Stomach (tissue), 9 donors: ENCODE data around the gene MYO5B. TPM values are rescaled to one million over a fixed set of nuclear protein-coding genes. Genes with fewer than 3 reads are reported as not detected.

ENCODE experiments used
- DNase-seq, 2 donors: peaks; one replicate each; pipeline versions ENCODE4 v3.0.0 to v3.0.0-alpha.2; 2013 to 2019
- H3K27ac ChIP-seq, 5 donors: fragments of 200-600 bp in 4 of 5; sonication (generic) in 4 of 5; one replicate each; pipeline ENCODE4 v1.5.1; 2013 to 2019; ENCODE audit warnings: mild to moderate bottlenecking in 1 of 5, moderate library complexity in 1 of 5
- H3K27me3 ChIP-seq, 3 donors: fragments of 200-600 bp; sonication (generic); one replicate each; pipeline ENCODE4 v1.5.1; 2017 to 2019; ENCODE audit warnings: mixed run types in 1 of 3
- H3K36me3 ChIP-seq, 4 donors: fragments of 200-600 bp; sonication (generic); 1 replicate in 3 of 4; 2 replicates in 1 of 4; pipeline ENCODE4 v1.5.1; 2016 to 2019
- H3K4me1 ChIP-seq, 4 donors: fragments of 200-600 bp; sonication (generic); one replicate each; pipeline ENCODE4 v1.5.1; 2016 to 2019
- H3K4me3 ChIP-seq, 4 donors: fragments of 200-600 bp; sonication (generic) in 3 of 4; one replicate each; pipeline ENCODE4 v1.5.1; 2016 to 2019; ENCODE audit warnings: mild to moderate bottlenecking in 1 of 4
- H3K9me3 ChIP-seq, 4 donors: fragments of 200-600 bp; sonication (generic); one replicate each; pipeline ENCODE4 v1.5.1; 2016 to 2019
- CTCF ChIP-seq, 7 experiments: fragments of 450-650 bp in 4 of 7; fragments of 200-600 bp in 3 of 7; sonication (generic) in 3 of 7; IDR thresholded peaks; one replicate each; pipeline ENCODE4 v1.5.1; 2016 to 2019; ENCODE audit warnings: antibody characterized with exemption in 7 of 7, control low read depth in 2 of 7, mild to moderate bottlenecking in 1 of 7
- EP300 ChIP-seq: sonication (generic); formaldehyde crosslinking; IDR thresholded peaks from one replicate; pipeline ENCODE4 v1.6.1; 2017; ENCODE audit warnings: antibody characterized with exemption
- POLR2A ChIP-seq, 4 donors: fragments of 450-650 bp; IDR thresholded peaks; one replicate each; pipeline ENCODE4 v1.6.1; 2016; ENCODE audit warnings: antibody characterized with exemption in 4 of 4, control low read depth in 2 of 4, mild to moderate bottlenecking in 1 of 4, moderate library complexity in 1 of 4
- POLR2AphosphoS5 ChIP-seq, 3 donors: sonication (generic); formaldehyde crosslinking; IDR thresholded peaks; one replicate each; pipeline ENCODE4 v1.6.1; 2016; ENCODE audit warnings: antibody characterized with exemption in 3 of 3
- whole genome bisulfite sequencing, 5 donors: extraction: QIAGEN DNeasy Blood & Tissue Kit in 3 of 5; methylation state at CpG; one replicate each; pipeline versions ENCODE4 v1.1.5 to v1.1.7; 2013 to 2018; 5-methylcytosine and 5-hydroxymethylcytosine counted together
- intact Hi-C: fragments of 100-400 bp; cut with DNase I; formaldehyde crosslinking; loops from one replicate; pipeline ENCODE4 v1.15.1; 2023; ENCODE audit warnings: low total_unique reads
- polyA plus RNA-seq, 3 donors: library from polyadenylated mRNA; stranded (reverse); fragments of 200-250 nt; gene quantifications; one replicate each; pipeline ENCODE4 v1.2.3, GENCODE V29; 2013
- total RNA-seq, 5 donors: library from RNA; depleted of rRNA; stranded (reverse); fragments of >200 nt; gene quantifications; one replicate each; pipeline versions ENCODE4 v1.1.0 to v1.2.3, GENCODE V29; 2014 to 2016
- donor health status: healthy with polysubstance abuse.
- donor health status: Bipolar disorder and iron deficiency.
- donor health status: healthy.

MYO5B gene
- total and polyA plus RNA-seq, 8 donors, result 13.6 to 224 (median 33.7) TPM

GRCh38 chr18:49921318-49921985 lies 273.5 kb downstream of the MYO5B start:
- intact Hi-C loops, result no loop called here
- TF ChIP-seq CTCF (IDR thresholded peaks at IDR 0.05) (no peak), POLR2A (IDR thresholded peaks at IDR 0.05) (no peak), EP300 (no peak), POLR2AphosphoS5 (IDR thresholded peaks at IDR 0.05) (no peak)
- peaks cover 0 to 15% (median 0%) of the 10 kb centered on the region in 3 donors for H3K27me3 ChIP-seq
- 53 to 74% (median 72%) methylated on average over 12 of the region's 12 CpGs for WGBS, 5 donors
- no peak overlapping the region for H3K4me3 ChIP-seq
- no peaks in the 10 kb centered on the region for H3K9me3 ChIP-seq
- no peak overlapping the region for H3K27ac ChIP-seq
- no peak for DNase-seq
- H3K36me3 ChIP-seq, result peaks cover 0 to 17% (median 6%) of the 10 kb centered on the region in 4 donors
- H3K4me1 ChIP-seq, result peaks cover 0 to under 1% (median 0%) of the 10 kb centered on the region in 4 donors

- peaks cover 0 to 17% (median 6%) of the 10 kb centered on the region in 4 donors for H3K36me3 ChIP-seq
- no peaks in the 10 kb centered on the region for H3K9me3 ChIP-seq
- TF ChIP-seq POLR2AphosphoS5 (IDR thresholded peaks at IDR 0.05) (no peak), CTCF (IDR thresholded peaks at IDR 0.05) (no peak), EP300 (no peak), POLR2A (IDR thresholded peaks at IDR 0.05) (no peak)
- peaks cover 0 to 5% (median 0%) of the 10 kb centered on the region in 4 donors for H3K4me1 ChIP-seq
- no peak overlapping the region for H3K4me3 ChIP-seq
- DNase-seq, result no peak
- intact Hi-C loops, result no loop called here
- H3K27ac ChIP-seq, result no peak overlapping the region
- H3K27me3 ChIP-seq, result peaks cover 0 to 15% (median 0%) of the 10 kb centered on the region in 3 donors
- 57 to 81% (median 66%) methylated on average over 6 of the region's 6 CpGs for WGBS, 5 donors
Observed at GRCh38 chr18:49920731-49921130, 274.2 kb downstream of the MYO5B start.

GRCh38 chr18:49917742-49918141 lies 277.2 kb downstream of the MYO5B start:
- Histone ChIP-seq H3K4me3 (no peak overlapping the region), H3K27me3 (peaks cover 0 to 15% (median 0%) of the 10 kb centered on the region in 3 donors), H3K36me3 (peaks cover 0 to 11% (median 4%) of the 10 kb centered on the region in 4 donors), H3K4me1 (peaks cover 0 to 5% (median 0%) of the 10 kb centered on the region in 4 donors), H3K27ac (no peak overlapping the region), H3K9me3 (no peaks in the 10 kb centered on the region)
- no peak for DNase-seq
- WGBS, 5 donors, result 80 to 97% (median 94%) methylated on average over 5 of the region's 5 CpGs
- TF ChIP-seq POLR2AphosphoS5 (IDR thresholded peaks at IDR 0.05) (no peak), POLR2A (IDR thresholded peaks at IDR 0.05) (no peak), CTCF (IDR thresholded peaks at IDR 0.05) (no peak), EP300 (no peak)
- intact Hi-C loops, result no loop called here

GRCh38 chr18:49915352-49915751 lies 279.6 kb downstream of the MYO5B start:
- no peak for DNase-seq
- TF ChIP-seq POLR2A (IDR thresholded peaks at IDR 0.05) (no peak), POLR2AphosphoS5 (IDR thresholded peaks at IDR 0.05) (no peak), CTCF (IDR thresholded peaks at IDR 0.05) (no peak), EP300 (no peak)
- no peaks in the 10 kb centered on the region for H3K9me3 ChIP-seq
- no peak overlapping the region for H3K4me3 ChIP-seq
- H3K27me3 ChIP-seq, result peaks cover 0 to 9% (median 0%) of the 10 kb centered on the region in 3 donors
- 64 to 75% (median 68%) methylated on average over 7 of the region's 7 CpGs for WGBS, 5 donors
- intact Hi-C loops, result no loop called here
- peaks cover 0 to 11% (median 4%) of the 10 kb centered on the region in 4 donors for H3K36me3 ChIP-seq
- no peak overlapping the region for H3K27ac ChIP-seq
- peaks cover 0 to 21% (median 3%) of the 10 kb centered on the region in 4 donors for H3K4me1 ChIP-seq
